GM18507 (cell line): ENCODE measurements around the gene RNF183.
"Not testable (repeated sequence)": the region's sequence is repeated elsewhere in the genome, so short reads cannot be mapped to it uniquely, and the experiment has no call there.

Source experiments
- DNase-seq: peaks from one replicate; pipeline ENCODE4 v3.0.0; 2011; ENCODE audit warnings: low read depth; ENCODE audit not compliant: insufficient read length; ENCODE audit errors: extremely low spot score
- FAIRE-seq: peaks from 2 replicates; lab custom pipeline; 2011; peaks lifted over from hg19 to GRCh38; lab: Jason Lieb, UNC

RNF183 gene

GRCh38 chr9:113320051-113320450, 16.9 kb upstream of the RNF183 start:
- DNase-seq (no peak), FAIRE-seq (no peak)

GRCh38 chr9:113319054-113319453, 15.9 kb upstream of the RNF183 start:
- FAIRE-seq, result no peak
- no peak for DNase-seq

- DNase-seq (no peak), FAIRE-seq (no peak)
These were observed 14.6 kb upstream of the RNF183 start for GRCh38 chr9:113317777-113318176.

GRCh38 chr9:113316030-113316429, 12.9 kb upstream of the RNF183 start:
- FAIRE-seq, result no peak
- no peak for DNase-seq

- FAIRE-seq (no peak), DNase-seq (no peak)
These were observed 12.1 kb upstream of the RNF183 start for GRCh38 chr9:113315231-113315630.

- FAIRE-seq (no peak), DNase-seq (no peak)
These were observed 10.1 kb upstream of the RNF183 start for GRCh38 chr9:113313261-113313660.

GRCh38 chr9:113311961-113312360, 8.8 kb upstream of the RNF183 start:
- DNase-seq (no peak), FAIRE-seq (no peak)

GRCh38 chr9:113310538-113310937, 7.4 kb upstream of the RNF183 start:
- DNase-seq (no peak), FAIRE-seq (no peak)

GRCh38 chr9:113309204-113309813, 6.1 kb upstream of the RNF183 start:
- FAIRE-seq, result peak; percentile 47

GRCh38 chr9:113307396-113307975, 4.3 kb upstream of the RNF183 start:
- FAIRE-seq, result no peak

More at GRCh38 chr9:113309204-113309813, 6.1 kb upstream of the RNF183 start:
- no peak for DNase-seq

GRCh38 chr9:113306566-113306965, 3.4 kb upstream of the RNF183 start:
- DNase-seq, result no peak
- no peak for FAIRE-seq

More at GRCh38 chr9:113307396-113307975, 4.3 kb upstream of the RNF183 start:
- no peak for DNase-seq

GRCh38 chr9:113301548-113301947, 1.6 kb downstream of the RNF183 start:
- no peak for DNase-seq
- FAIRE-seq, result no peak

- no peak for DNase-seq
- FAIRE-seq, result no peak
These were observed 3.3 kb downstream of the RNF183 start for GRCh38 chr9:113299800-113300292.

GRCh38 chr9:113298924-113299770, 4.0 kb downstream of the RNF183 start:
- FAIRE-seq (no peak), DNase-seq (no peak)

- no peak for FAIRE-seq
- DNase-seq, result no peak
These were observed 4.9 kb downstream of the RNF183 start for GRCh38 chr9:113298311-113298710.

- no peak for FAIRE-seq
- no peak for DNase-seq
These were observed 6.2 kb downstream of the RNF183 start for GRCh38 chr9:113296796-113297558.

GRCh38 chr9:113296247-113296646, 6.9 kb downstream of the RNF183 start:
- DNase-seq, FAIRE-seq: not testable (repeated sequence)

- FAIRE-seq, result no peak
- DNase-seq, result no peak
These were observed 9.8 kb downstream of the RNF183 start for GRCh38 chr9:113293285-113293878.

GRCh38 chr9:113290052-113290607, 13.0 kb downstream of the RNF183 start:
- DNase-seq, result no peak

More at GRCh38 chr9:113290052-113290607, 13.0 kb downstream of the RNF183 start:
- FAIRE-seq, result no peak
